Spinal cord (tissue), 10 donors: ENCODE results near the gene C14orf119. TPM values are rescaled to one million over a fixed set of nuclear protein-coding genes. Genes with fewer than 3 reads are reported as not detected.
A peak's percentile ranks its signal among the peaks of the same experiment; 100 is the strongest.

Experiments
- DNase-seq, 6 donors: peaks; one replicate each; pipeline versions ENCODE4 v3.0.0 to v3.0.0-alpha.2; 2013 to 2015; ENCODE audit warnings: low spot score in 6 of 6, low read depth in 4 of 6
- H3K27ac ChIP-seq: one replicate; pipeline ENCODE4 v1.5.1; 2013; ENCODE audit warnings: low read depth, low read length, control low read depth
- H3K27me3 ChIP-seq: one replicate; pipeline ENCODE4 v1.6.1; 2013; ENCODE audit warnings: low read length; ENCODE audit not compliant: control insufficient read depth, insufficient read depth
- H3K36me3 ChIP-seq: one replicate; pipeline ENCODE4 v1.6.1; 2013; ENCODE audit warnings: low read length; ENCODE audit not compliant: control insufficient read depth, insufficient read depth
- H3K4me1 ChIP-seq: one replicate; pipeline ENCODE4 v1.6.1; 2013; ENCODE audit warnings: low read length; ENCODE audit not compliant: control insufficient read depth, insufficient read depth
- H3K4me3 ChIP-seq: one replicate; pipeline ENCODE4 v1.5.1; 2013; ENCODE audit warnings: low read depth, low read length, control low read depth
- H3K9me3 ChIP-seq: one replicate; pipeline ENCODE4 v1.6.1; 2013; ENCODE audit warnings: low read length; ENCODE audit not compliant: control insufficient read depth, insufficient read depth
- WGBS: methylation state at CpG from one replicate; pipeline ENCODE4 v1.1.5; 2013; ENCODE audit warnings: missing lambda C conversion rate; ENCODE audit not compliant: insufficient coverage; 5-methylcytosine and 5-hydroxymethylcytosine counted together
- polyA plus RNA-seq, 2 donors: library from polyadenylated mRNA; unstranded; fragments of 120-200 nt; gene quantifications; one replicate each; pipeline ENCODE4 v1.2.1, GENCODE V29; 2013; ENCODE audit not compliant: insufficient read length in 2 of 2
- total RNA-seq, 2 donors: library from RNA; depleted of rRNA in 1 of 2; stranded (reverse); fragments of 120-200 nt in 1 of 2; fragments of >200 nt in 1 of 2; gene quantifications; one replicate each; pipeline versions ENCODE4 v1.2.3 to v1.2.4, GENCODE V29; 2013 to 2014
- donor health status: healthy.

The C14orf119 gene
- total and polyA plus RNA-seq, 4 donors, result 35.4 to 57.2 (median 52.9) TPM

DNA sequence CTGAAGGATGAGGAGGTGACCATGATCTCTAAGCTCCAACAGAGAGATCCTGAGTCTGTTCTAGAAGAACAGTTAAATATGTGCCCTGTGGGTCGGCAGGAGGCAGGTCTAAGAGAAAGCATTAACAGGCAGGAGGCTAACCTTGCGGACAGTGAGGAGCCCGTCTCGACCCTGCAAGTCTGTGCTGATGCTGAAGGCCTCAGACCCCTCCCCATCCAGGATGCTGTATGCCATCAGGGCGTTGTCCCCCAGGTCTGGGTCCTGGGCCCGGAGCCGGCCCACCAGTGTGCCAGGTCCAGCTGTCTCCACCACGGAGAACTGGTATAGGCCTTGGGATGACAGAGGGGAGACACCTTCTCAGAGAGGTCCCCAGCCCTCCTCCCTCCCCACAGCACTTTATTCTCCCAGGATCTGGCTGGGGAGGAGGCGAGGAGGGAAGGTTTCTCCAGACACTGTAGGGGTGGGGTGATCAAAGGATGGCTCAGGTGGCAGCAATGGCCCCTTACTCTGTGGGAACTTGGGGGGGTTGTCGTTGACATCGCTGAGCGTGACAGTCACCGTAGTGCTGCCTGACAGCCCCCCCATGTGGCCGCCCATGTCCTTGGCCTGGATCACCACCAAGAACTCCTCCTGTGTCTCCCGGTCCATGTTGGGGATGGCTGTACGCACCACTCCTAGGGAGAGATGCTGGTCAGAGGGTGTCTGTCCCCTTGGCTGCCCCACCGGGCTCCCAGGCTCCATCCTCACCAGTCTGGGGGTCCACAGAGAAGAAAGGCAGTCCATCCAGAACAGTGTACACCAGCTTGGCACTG is 41.1 kb upstream of the C14orf119 start:
- no peak overlapping the region for H3K4me3 ChIP-seq
- 66% methylated on average over 11 of the region's 17 CpGs for WGBS
- no peak overlapping the region for H3K27ac ChIP-seq
- peak in 2 of 6 donors; percentile 31 to 75 for DNase-seq
- peaks cover 53% of the 10 kb centered on the region for H3K4me1 ChIP-seq
- no peaks in the 10 kb centered on the region for H3K9me3 ChIP-seq
- H3K27me3 ChIP-seq, result no peaks in the 10 kb centered on the region
- peaks cover 58% of the 10 kb centered on the region for H3K36me3 ChIP-seq

- H3K4me1 ChIP-seq, result peaks cover 53% of the 10 kb centered on the region
- no peak overlapping the region for H3K27ac ChIP-seq
- 93% methylated on average over 8 of the region's 12 CpGs for WGBS
- DNase-seq, result no peak
- no peaks in the 10 kb centered on the region for H3K27me3 ChIP-seq
- peaks cover 61% of the 10 kb centered on the region for H3K36me3 ChIP-seq
- no peak overlapping the region for H3K4me3 ChIP-seq
- H3K9me3 ChIP-seq, result no peaks in the 10 kb centered on the region
Measured at GRCh38 chr14:23055147-23055550, 40.2 kb upstream of the C14orf119 start.

DNA sequence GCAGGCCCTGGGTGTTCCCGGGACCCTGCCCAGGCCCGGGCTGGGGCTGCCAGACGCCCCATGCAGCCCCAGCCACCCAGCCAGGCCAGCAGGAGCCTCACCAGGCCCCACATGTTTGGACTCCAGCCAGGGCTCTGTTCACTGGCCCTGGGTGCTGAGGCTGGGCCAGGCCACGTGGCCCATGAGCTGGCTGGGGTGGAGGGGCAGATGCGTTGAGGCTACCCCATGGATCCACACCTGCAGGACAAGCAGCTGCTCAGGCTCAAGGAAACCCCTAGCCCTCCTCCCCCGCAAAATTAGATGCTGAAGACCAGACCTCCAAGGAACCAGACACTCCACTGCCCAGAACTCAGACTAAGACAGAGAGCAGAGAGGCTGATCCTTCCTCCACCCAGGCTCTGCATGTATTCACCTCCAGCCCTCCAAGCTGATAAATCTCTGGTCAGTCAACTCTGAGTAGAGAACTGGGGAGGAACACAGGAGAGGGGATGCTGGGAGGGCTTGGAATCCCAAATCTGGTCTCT is 39.6 kb upstream of the C14orf119 start:
- DNase-seq, result peak in 1 of 6 donors; percentile 25

DNA sequence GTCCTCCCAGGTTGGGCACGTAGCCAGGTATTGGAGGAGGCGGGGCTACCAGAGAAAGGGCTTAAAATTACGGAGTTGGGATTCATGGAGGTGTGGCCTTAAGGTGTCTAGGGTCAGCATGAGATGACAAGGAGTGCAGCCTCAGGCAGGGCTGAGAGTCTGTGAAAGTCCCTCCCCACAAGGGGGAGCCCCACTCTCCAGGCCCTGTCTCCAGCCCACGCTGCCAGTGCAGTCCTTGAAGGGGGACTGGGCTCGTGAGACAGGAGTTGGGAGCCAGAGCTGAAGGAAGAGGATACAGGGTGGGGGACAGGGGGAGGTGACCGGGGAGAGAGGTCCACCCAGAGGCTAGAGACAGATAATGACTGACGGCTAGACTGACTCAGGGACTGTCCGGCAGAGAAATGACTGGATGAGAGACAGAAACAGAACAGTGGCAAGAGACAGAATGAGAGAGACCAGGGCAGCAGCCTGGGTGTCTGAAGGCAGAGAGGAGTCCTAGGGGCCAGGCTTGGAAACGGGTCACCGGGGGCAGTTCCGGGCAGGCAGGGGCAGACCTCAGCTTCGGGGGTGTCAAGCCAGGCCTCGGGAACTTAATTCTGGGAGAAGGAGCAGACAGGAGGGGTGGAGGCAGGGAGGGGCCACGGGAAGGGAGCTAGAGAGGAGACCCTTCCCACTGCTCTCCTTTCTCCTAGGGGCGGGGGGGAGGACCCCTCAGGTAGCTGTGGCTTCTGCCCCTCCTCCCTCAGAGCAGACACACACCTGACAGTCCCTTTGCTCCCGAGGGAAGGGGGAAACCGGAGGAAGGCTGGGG is 39.0 kb upstream of the C14orf119 start:
- Histone ChIP-seq H3K27ac (no peak overlapping the region), H3K4me3 (peak overlapping the region; percentile 45), H3K4me1 (peaks cover 53% of the 10 kb centered on the region), H3K9me3 (no peaks in the 10 kb centered on the region), H3K36me3 (peaks cover 67% of the 10 kb centered on the region), H3K27me3 (no peaks in the 10 kb centered on the region)
- DNase-seq, result peak in 2 of 6 donors; percentile 72 to 74
- 5% methylated on average over 11 of the region's 17 CpGs for WGBS

More for the DNA sequence above, 39.6 kb upstream of the C14orf119 start:
- no peaks in the 10 kb centered on the region for H3K27me3 ChIP-seq
- no peak overlapping the region for H3K27ac ChIP-seq
- H3K36me3 ChIP-seq, result peaks cover 62% of the 10 kb centered on the region
- no peaks in the 10 kb centered on the region for H3K9me3 ChIP-seq
- peaks cover 53% of the 10 kb centered on the region for H3K4me1 ChIP-seq
- no peak overlapping the region for H3K4me3 ChIP-seq
- 62% methylated on average over 5 of the region's 6 CpGs for WGBS

- peaks cover 68% of the 10 kb centered on the region for H3K36me3 ChIP-seq
- peak within 1 kb of the TSS; percentile 90 for H3K27ac ChIP-seq
- H3K4me3 ChIP-seq, result peak within 1 kb of the TSS; percentile 69
- H3K4me1 ChIP-seq, result peaks cover 47% of the 10 kb centered on the region
- H3K9me3 ChIP-seq, result no peaks in the 10 kb centered on the region
- peak in 3 of 6 donors; percentile 74 to 92 (median 92) for DNase-seq
- under 1% methylated on average over 72 of the region's 73 CpGs for whole genome bisulfite sequencing
- no peaks in the 10 kb centered on the region for H3K27me3 ChIP-seq
Measured at GRCh38 chr14:23056956-23057756, 38.1 kb upstream of the C14orf119 start, which contains the start of gene CDH24. Gene CDH24, minus strand, starts transcription at chr14:23057520. Its CDS starts 1,787 bp downstream, at chr14:23055733.

- no peaks in the 10 kb centered on the region for H3K9me3 ChIP-seq
- H3K4me3 ChIP-seq, result peak overlapping the region; percentile 69
- peak; percentile 80 to 97 (median 86) for DNase-seq
- H3K36me3 ChIP-seq, result peaks cover 69% of the 10 kb centered on the region
- no peaks in the 10 kb centered on the region for H3K27me3 ChIP-seq
- H3K4me1 ChIP-seq, result peaks cover 43% of the 10 kb centered on the region
- whole genome bisulfite sequencing, result 0% methylated on average over 48 of the region's 51 CpGs
- peak overlapping the region; percentile 90 for H3K27ac ChIP-seq
Measured at GRCh38 chr14:23057757-23058653, 37.3 kb upstream of the C14orf119 start.

- no peak for DNase-seq
- Histone ChIP-seq H3K9me3 (no peaks in the 10 kb centered on the region), H3K4me3 (no peak overlapping the region), H3K4me1 (peaks cover 43% of the 10 kb centered on the region), H3K36me3 (peaks cover 67% of the 10 kb centered on the region), H3K27me3 (no peaks in the 10 kb centered on the region), H3K27ac (peak overlapping the region; percentile 90)
- 86% methylated on average over 25 of the region's 32 CpGs for WGBS
Measured at GRCh38 chr14:23058654-23059504, 36.4 kb upstream of the C14orf119 start.
